PC-9 (cell line): ENCODE measurements around the gene HS3ST6. TPM values are rescaled to one million over a fixed set of nuclear protein-coding genes. Genes with fewer than 3 reads are reported as not detected.

Source experiments
- BruUV-seq: library from RNA; stranded (reverse); fragments of 400-500 nt; replicated peaks from 2 replicates; lab custom pipeline; 2021; lab: Mats Ljungman, UMichigan
- CTCF ChIA-PET: fragments of 300-600 bp; sonication (Branson Sonifier 250); formaldehyde crosslinking; loops from one replicate; lab custom pipeline; 2022; ENCODE audit warnings: antibody characterized with exemption; lab: Charles Lee
- POLR2A ChIA-PET: fragments of 300-600 bp; sonication (Branson Sonifier 250); formaldehyde crosslinking; loops from one replicate; lab custom pipeline; 2022; ENCODE audit warnings: antibody characterized with exemption; ENCODE audit not compliant: unreplicated experiment; lab: Charles Lee
- DNase-seq, 2 experiments: peaks; one replicate each; pipeline versions ENCODE4 v3.0.0 to v3.0.0-alpha.2; 2015 to 2022; ENCODE audit warnings: mixed read lengths in 1 of 2
- H2AFZ ChIP-seq: fragments of 200-600 bp; sonication (generic); 2 replicates; pipeline ENCODE4 v1.8.1; 2017; ENCODE audit warnings: antibody characterized with exemption
- H3F3A ChIP-seq: fragments of 200-600 bp; sonication (generic); 2 replicates; pipeline ENCODE4 v1.8.1; 2017; ENCODE audit warnings: antibody characterized with exemption, mild to moderate bottlenecking, low read depth; ENCODE audit not compliant: insufficient read depth
- H3K27ac ChIP-seq: fragments of 200-600 bp; sonication (generic); 2 replicates; pipeline ENCODE4 v1.6.1; 2016; ENCODE audit warnings: mixed run types
- H3K27me3 ChIP-seq: fragments of 200-600 bp; sonication (generic); 2 replicates; pipeline ENCODE4 v1.6.1; 2016; ENCODE audit warnings: low read depth, mixed run types; ENCODE audit not compliant: insufficient read depth
- H3K36me3 ChIP-seq: fragments of 200-600 bp; sonication (generic); 2 replicates; pipeline ENCODE4 v1.6.1; 2016; ENCODE audit warnings: low read depth, mixed run types
- H3K4me1 ChIP-seq: fragments of 200-600 bp; sonication (generic); replicated peaks from 2 replicates; pipeline ENCODE4 v1.6.1; 2016; ENCODE audit warnings: mixed run types; ENCODE audit not compliant: insufficient read depth
- H3K4me2 ChIP-seq: fragments of 200-600 bp; sonication (generic); 2 replicates; pipeline ENCODE4 v1.6.1; 2017; ENCODE audit warnings: mixed run types
- H3K4me3 ChIP-seq: fragments of 200-600 bp; sonication (generic); 2 replicates; pipeline ENCODE4 v1.6.1; 2016; ENCODE audit warnings: mixed run types
- H3K79me2 ChIP-seq: fragments of 200-600 bp; sonication (generic); 2 replicates; pipeline ENCODE4 v1.6.1; 2017; ENCODE audit warnings: low read depth, mixed run types
- H3K9me2 ChIP-seq: fragments of 200-600 bp; sonication (generic); 2 replicates; pipeline ENCODE4 v1.8.1; 2017; ENCODE audit warnings: mild to moderate bottlenecking; ENCODE audit not compliant: insufficient read depth
- H3K9me3 ChIP-seq: fragments of 200-600 bp; sonication (generic); 2 replicates; pipeline ENCODE4 v1.8.1; 2016; ENCODE audit warnings: low read depth; ENCODE audit not compliant: insufficient read depth
- H4K20me1 ChIP-seq: fragments of 200-600 bp; sonication (generic); 2 replicates; pipeline ENCODE4 v1.8.1; 2017; ENCODE audit not compliant: insufficient read depth
- CTCF ChIP-seq: fragments of 200-600 bp; sonication (generic); conservative IDR thresholded peaks from 2 replicates; pipeline ENCODE4 v1.6.1; 2017; ENCODE audit warnings: mixed run types, antibody characterized with exemption, mild to moderate bottlenecking, moderate library complexity
- EZH2 ChIP-seq: fragments of 200-600 bp; sonication (generic); IDR thresholded peaks from 2 replicates; pipeline ENCODE4 v1.8.0; 2017; ENCODE audit warnings: antibody characterized with exemption, low read depth
- intact Hi-C: fragments of 100-400 bp; cut with micrococcal nuclease; formaldehyde crosslinking; loops from one replicate; pipeline ENCODE4 v1.10.0; 2022; ENCODE audit not compliant: unreplicated experiment
- total RNA-seq: library from RNA; stranded (reverse); gene quantifications from 2 replicates; pipeline ENCODE4 v1.2.3, GENCODE V29; 2021

HS3ST6 gene
- total RNA-seq, 1 experiment from 2014 or later: not detected

- H3K27ac ChIP-seq: no peak overlapping the region
- peaks cover 3% of the 10 kb centered on the region; the same call in 1 of the 2 replicates for H3F3A ChIP-seq
- no peaks in the 10 kb centered on the region for H3K36me3 ChIP-seq
- H2AFZ ChIP-seq: no peak overlapping the region
- POLR2A ChIA-PET: interaction anchor here (0.6 kb wide), 1 partner anchor 12 kb away, joined by 4 read pairs; no protein-coding TSS in a partner anchor
- H3K79me2 ChIP-seq: no peaks in the 10 kb centered on the region
- 0 out of 2 replicates have a peak, but pooled peaks cover 5% of the 10 kb centered on the region for H3K27me3 ChIP-seq
- no peaks in the 10 kb centered on the region for H3K9me3 ChIP-seq
- no peaks in the 10 kb centered on the region for H4K20me1 ChIP-seq
- CTCF ChIA-PET: no interaction called here
- TF ChIP-seq CTCF: no peak
- TF ChIP-seq EZH2: no peak
- H3K4me3 ChIP-seq: no peak overlapping the region
- intact Hi-C loops: loop anchor here (5.0 kb wide), 1 partner anchor 41 kb away; the partner anchor contains the start of gene MEIOB
- peaks cover 34% of the 10 kb centered on the region for H3K4me1 ChIP-seq
- BruUV-seq: no TSS peak
- peak overlapping the region; percentile 34 for H3K4me2 ChIP-seq
- peak; percentile 72 to 80 for DNase-seq
- no peaks in the 10 kb centered on the region for H3K9me2 ChIP-seq
Observed at GRCh38 chr16:1913327-1914083, 4.7 kb downstream of the HS3ST6 start.

GRCh38 chr16:1912215-1912543 lies 6.0 kb downstream of the HS3ST6 start:
- no peaks in the 10 kb centered on the region for H3K79me2 ChIP-seq
- H3K4me3 ChIP-seq: no peak overlapping the region
- no TSS peak for BruUV-seq
- H2AFZ ChIP-seq: no peak overlapping the region
- H3K36me3 ChIP-seq: no peaks in the 10 kb centered on the region
- H3K9me2 ChIP-seq: no peaks in the 10 kb centered on the region
- TF ChIP-seq CTCF (no peak), EZH2 (no peak)
- H3K4me2 ChIP-seq: no peak overlapping the region
- no peaks in the 10 kb centered on the region for H3K9me3 ChIP-seq
- no peak for DNase-seq
- intact Hi-C loops: loop anchor here (5.0 kb wide), 1 partner anchor 40 kb away; the partner anchor contains the start of gene MEIOB
- 0 out of 2 replicates have a peak, but pooled peaks cover 5% of the 10 kb centered on the region for H3K27me3 ChIP-seq
- peaks cover 3% of the 10 kb centered on the region; the same call in 1 of the 2 replicates for H3F3A ChIP-seq
- no peak overlapping the region for H3K27ac ChIP-seq
- peaks cover 34% of the 10 kb centered on the region for H3K4me1 ChIP-seq
- H4K20me1 ChIP-seq: no peaks in the 10 kb centered on the region
- POLR2A ChIA-PET: no interaction called here
- CTCF ChIA-PET: no interaction called here

- Histone ChIP-seq H3K79me2 (no peaks in the 10 kb centered on the region), H3K9me2 (no peaks in the 10 kb centered on the region), H4K20me1 (no peaks in the 10 kb centered on the region), H3K9me3 (no peaks in the 10 kb centered on the region), H2AFZ (no peak overlapping the region), H3K4me2 (no peak overlapping the region), H3F3A (peaks cover 3% of the 10 kb centered on the region; the same call in 1 of the 2 replicates), H3K4me3 (no peak overlapping the region), H3K27ac (no peak overlapping the region), H3K4me1 (peaks cover 34% of the 10 kb centered on the region), H3K36me3 (no peaks in the 10 kb centered on the region), H3K27me3 (0 out of 2 replicates have a peak, but pooled peaks cover 1% of the 10 kb centered on the region)
- TF ChIP-seq CTCF: no peak
- no peak for TF ChIP-seq EZH2
- intact Hi-C loops: loop anchor here (5.0 kb wide), 1 partner anchor 39 kb away; the partner anchor contains the start of gene MEIOB
- CTCF ChIA-PET: no interaction called here
- BruUV-seq: no TSS peak
- POLR2A ChIA-PET: no interaction called here
- no peak for DNase-seq
Observed at GRCh38 chr16:1911467-1912214, 6.6 kb downstream of the HS3ST6 start.
